Renal pelvis (tissue), 4 donors: ENCODE results near the gene ZP1. TPM values are rescaled to one million over a fixed set of nuclear protein-coding genes. Genes with fewer than 3 reads are reported as not detected.
"Not testable (repeated sequence)": the region's sequence is repeated elsewhere in the genome, so short reads cannot be mapped to it uniquely, and the experiment has no call there.

Experiments used
- DNase-seq: peaks from one replicate; pipeline ENCODE4 v3.0.0-alpha.2; 2013
- polyA plus RNA-seq, 3 donors: library from polyadenylated mRNA; unstranded; fragments of 120-200 nt; gene quantifications; one replicate each; pipeline ENCODE4 v1.2.1, GENCODE V29; 2013; ENCODE audit not compliant: insufficient read length in 3 of 3

The ZP1 gene
- polyA plus RNA-seq, 3 donors: 0.10 to 0.11 TPM; not detected in 1

DNA sequence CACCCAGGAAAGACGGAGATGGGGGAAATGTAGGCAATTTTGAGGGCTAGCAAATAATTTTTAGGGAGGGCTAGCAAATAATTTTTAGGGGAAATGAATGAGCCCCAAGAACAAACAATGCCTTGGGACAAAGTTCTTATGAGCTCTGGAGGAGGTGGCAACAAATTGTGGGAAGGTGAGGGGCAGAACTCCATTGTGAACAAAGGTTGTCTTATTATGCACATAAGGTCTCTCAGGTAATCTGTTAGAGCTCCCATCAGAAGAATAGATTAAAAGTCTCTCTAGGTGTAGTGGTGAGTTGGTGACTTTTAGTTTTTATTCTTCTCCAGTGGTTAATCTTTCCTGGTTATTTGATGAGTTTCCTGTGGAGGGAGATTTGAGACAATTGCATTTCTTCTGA, 41.5 kb downstream of the ZP1 start:
- DNase-seq: no peak

DNA sequence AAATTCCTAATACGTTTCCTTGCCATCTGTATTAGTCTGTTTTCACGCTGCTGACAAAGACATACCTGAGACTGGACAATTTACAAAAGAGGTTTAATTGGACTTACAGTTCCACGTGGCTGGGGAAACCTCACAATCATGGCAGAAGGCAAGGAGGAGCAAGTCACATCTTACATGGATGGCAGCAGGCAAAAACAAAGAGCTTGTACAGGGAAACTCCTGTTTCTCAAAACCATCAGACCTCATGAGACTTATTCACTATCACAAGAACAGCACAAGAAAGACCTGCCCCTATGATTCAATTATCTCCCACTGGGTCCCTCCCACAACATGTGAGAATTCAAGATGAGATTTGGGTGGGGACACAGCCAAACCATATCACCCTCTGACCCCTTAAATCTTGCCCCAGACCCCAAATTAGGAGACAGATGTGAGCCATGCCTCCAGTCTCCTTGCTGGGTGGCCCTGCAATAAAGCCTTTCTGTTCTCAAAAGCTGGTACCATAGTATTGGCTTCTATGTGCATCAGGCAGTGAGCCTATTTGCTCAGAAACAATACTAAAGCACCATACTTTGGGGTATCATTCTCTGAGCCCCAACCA, 42.4 kb downstream of the ZP1 start:
- DNase-seq: not testable (repeated sequence)

- DNase-seq: no peak
Observed at GRCh38 chr11:60910281-60910687, 42.9 kb downstream of the ZP1 start.

- no peak for DNase-seq
Observed at GRCh38 chr11:60910711-60911380, 43.5 kb downstream of the ZP1 start.

DNA sequence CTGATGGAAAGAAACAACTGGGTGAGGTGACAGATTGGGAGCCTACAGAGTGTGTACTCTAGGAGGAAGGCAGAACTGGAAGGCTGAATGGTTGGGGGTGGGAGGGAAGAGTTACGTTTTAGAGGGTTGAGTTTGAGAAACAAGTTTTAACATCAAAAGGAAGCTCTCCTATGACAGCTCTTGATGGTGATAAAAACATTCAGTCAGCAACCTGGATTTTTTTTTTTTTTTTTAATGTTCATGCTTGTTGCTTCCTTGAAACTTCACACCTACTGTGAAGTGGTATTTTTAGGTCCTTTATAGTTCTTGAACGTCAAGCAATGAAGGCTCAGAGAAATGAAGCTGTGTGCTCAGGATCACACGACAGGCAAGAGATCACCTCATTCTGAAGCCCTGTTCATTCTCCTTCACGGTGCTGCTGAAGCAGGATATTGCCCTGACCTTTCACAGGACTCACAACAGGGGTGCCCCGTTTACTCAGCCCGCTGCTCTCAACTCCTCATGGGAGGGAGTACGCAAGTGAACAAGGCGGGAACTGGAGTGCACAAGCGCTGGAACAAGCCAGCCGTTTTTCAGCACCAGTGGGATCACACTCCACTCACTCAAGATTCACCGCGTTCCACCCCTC, 45.0 kb downstream of the ZP1 start:
- no peak for DNase-seq

- DNase-seq: no peak
Observed at GRCh38 chr11:60912851-60913528, 45.6 kb downstream of the ZP1 start.

- DNase-seq: peak; percentile 88
Observed at GRCh38 chr11:60913793-60914632, 46.7 kb downstream of the ZP1 start, which contains the start of gene TMEM109. TSS of gene TMEM109 (plus strand) at chr11:60914158. CDS start at chr11:60919694, 5,536 bp downstream.

GRCh38 chr11:60914633-60915247, 47.4 kb downstream of the ZP1 start:
- no peak for DNase-seq

DNA sequence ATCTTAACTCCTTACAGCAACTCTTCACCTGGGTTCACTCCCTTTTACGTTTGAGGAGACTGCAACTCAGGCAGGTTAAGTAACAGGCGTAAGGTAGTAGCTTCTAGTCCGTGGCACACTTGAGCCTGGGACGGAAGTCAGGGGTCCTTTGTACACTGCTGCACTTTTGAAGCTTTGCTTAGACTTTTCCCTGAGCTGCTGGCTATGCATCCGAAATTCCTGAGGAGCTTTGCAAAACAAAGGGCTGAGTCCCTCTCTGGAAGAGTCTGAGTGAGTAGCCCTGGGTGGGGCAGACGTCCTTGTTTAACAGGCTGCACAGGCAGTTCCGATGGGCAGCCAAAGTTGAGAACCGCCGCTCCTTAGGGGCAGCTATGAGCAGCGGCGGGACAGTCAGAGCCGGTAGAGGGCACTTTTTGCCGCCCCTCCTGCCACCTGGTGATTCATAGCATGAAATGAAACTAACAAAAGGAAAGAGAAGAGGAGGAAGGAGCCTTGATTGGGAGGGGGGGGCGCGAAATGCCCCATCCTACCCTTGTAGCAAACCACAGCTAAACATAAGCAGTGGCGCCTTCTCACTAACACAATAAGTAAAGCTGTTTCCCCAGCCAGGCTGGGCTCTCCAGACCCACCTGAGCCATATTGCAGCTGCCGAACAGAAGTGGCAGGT, 48.0 kb downstream of the ZP1 start:
- DNase-seq: no peak

- DNase-seq: no peak
Observed at GRCh38 chr11:60916669-60917206, 49.4 kb downstream of the ZP1 start.

- no peak for DNase-seq
Observed at GRCh38 chr11:60917267-60917666, 49.9 kb downstream of the ZP1 start.

DNA sequence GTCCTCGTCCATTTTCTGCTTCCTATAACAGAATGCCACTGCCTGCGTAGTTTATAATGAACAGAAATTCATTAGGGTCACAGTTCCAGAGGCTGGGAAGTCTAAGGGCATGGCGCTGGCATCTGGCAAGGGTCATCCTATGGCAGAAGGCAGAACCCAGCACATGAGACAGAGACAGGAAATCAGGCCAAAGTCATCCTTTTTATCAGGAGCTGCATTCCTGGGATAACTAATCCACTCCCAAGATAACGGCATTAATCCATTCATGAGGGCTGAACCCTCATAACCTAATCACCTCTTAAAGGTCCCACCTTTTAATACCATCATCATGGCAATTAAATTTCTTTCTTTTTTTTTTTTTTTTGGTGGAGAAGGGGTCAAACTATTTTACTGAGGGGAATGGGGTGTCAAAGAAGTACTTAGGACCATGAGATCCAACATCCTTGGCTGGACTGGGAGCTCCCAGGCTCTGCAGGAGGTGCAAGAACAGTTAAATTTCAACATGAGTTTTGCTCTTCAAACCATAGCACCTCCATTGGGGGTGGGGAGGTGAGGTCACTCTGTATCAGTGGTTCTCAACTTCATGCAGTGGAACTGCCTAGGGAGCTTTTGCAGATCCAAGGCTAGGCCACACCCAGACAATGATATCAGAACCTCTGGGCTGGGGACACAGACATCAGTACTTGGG, 51.1 kb downstream of the ZP1 start:
- DNase-seq: no peak

DNA sequence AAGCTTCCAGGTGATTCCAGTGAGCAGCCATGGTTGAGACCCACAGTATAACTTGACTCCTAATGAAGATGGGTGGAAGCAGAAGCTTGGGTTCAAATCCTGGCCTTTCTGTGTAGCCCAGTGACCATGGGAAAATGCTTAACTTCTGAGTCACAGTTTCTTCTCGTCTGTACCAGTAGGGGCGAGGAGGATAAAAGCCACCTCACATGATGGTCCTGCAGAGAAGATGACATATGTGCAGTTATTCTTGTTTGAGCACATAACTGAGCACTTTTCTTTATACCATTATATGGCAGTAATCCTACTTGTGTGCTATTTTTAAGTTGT, 51.6 kb downstream of the ZP1 start:
- no peak for DNase-seq

- no peak for DNase-seq
Observed at GRCh38 chr11:60919320-60919719, 52.0 kb downstream of the ZP1 start.

DNA sequence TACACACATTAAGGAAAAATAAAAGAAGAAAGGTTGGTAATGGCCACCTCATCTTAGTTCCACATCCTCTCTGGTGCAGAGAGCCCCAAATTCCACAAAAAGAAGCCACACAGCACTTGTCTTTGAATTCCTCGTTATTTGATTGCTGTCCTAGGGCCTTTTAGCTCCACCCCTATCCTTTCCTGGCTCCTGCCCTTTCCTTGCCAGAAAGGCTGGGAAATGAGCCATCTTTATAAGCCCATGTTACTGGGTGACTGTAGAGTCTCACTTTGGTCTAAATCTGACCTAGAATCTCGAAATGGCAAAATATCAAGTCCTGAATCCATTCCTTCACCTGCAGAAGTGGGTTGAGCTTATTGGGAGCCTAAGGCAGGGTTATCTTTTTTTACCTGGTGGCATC, 52.6 kb downstream of the ZP1 start:
- no peak for DNase-seq

DNA sequence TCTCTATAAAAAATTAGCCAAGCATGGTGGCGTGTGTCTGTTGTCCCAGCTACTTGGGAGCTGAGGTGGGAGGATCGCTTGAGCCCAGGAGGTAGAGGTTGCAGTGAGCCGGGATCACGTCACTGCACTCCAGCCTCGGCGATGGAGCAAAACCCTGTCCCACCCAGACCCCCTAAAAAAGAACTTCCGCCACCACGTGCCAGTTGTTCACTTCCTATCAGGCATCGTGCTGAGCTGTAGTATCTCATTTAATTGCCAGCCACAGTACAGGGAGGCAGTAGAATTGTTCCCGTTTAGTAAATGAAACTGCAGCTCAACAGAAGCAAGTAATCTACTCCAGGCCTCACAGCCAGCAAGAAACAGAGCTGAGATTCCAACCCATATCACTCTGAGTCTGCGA, 53.9 kb downstream of the ZP1 start:
- DNase-seq: no peak

DNA sequence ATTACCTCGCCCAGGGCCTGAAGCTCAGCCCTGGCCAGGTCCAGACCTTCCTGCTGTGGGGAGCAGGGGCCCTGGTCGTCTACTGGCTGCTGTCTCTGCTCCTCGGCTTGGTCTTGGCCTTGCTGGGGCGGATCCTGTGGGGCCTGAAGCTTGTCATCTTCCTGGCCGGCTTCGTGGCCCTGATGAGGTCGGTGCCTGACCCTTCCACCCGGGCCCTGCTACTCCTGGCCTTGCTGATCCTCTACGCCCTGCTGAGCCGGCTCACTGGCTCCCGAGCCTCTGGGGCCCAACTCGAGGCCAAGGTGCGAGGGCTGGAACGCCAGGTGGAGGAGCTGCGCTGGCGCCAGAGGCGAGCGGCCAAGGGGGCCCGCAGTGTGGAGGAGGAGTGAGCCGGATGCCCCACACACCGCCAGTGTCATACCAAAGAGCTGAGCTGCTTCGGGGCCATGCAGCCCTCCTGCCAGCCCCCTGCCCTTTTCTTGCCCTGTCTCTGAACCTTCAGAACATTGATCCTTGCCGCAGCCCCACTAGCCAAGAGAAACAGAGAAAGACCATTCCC, 54.5 kb downstream of the ZP1 start:
- DNase-seq: no peak

- DNase-seq: no peak
Observed at GRCh38 chr11:60922906-60923305, 55.6 kb downstream of the ZP1 start.

DNA sequence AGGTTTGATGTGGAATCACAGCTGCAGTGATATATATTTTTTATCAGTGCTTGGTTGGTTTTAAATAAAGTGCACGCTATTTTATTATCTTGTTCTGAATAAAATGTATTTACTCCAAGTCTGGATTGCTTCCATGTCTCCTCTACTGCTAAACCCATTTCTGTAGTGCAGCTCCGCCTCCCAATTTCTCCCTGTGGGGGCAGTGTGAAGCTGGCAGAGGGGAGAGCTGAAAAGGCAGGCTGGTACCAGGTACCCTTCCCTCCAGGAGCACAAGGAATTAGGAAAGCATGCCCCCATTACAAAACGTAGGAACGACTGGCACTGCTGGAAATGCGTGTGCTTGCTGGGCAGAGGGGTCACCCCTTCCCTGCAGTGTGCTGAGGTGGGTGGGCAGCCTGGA, 56.0 kb downstream of the ZP1 start:
- no peak for DNase-seq

DNA sequence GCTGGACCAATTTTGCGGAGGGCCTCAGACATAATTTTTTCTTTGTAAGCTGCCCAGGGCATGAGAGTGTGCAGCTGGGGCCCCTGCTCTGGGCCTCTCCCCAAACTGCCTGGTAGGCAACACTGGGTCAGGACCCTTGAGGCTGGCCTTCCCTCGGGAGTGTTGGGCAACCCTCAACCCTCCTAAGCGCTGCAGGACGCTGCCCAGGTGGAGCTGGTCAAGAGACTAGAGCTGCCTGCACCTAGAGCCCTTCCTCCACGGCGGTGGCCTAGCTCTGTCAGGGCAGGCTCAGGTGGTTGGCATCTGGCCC, 56.4 kb downstream of the ZP1 start:
- DNase-seq: no peak
